Stimulated activated CD4-positive, alpha-beta T cell treated with anti-CD3 and anti-CD28 coated beads, Interleukin-2, amount 100 ng/mL, for 48 hours (primary cell): ENCODE results near the gene LACTB.
"Not testable (repeated sequence)": the region's sequence is repeated elsewhere in the genome, so short reads cannot be mapped to it uniquely, and the experiment has no call there.

ENCODE experiments used
- DNase-seq, 2 donors: peaks; one replicate each; pipeline ENCODE4 v3.0.0-alpha.2; 2020

LACTB gene

GRCh38 chr15:63090472-63090871 is 31.2 kb upstream of the LACTB start:
- DNase-seq, result no peak

- DNase-seq, result no peak
Measured at GRCh38 chr15:63090887-63091286, 30.8 kb upstream of the LACTB start.

- DNase-seq, result no peak
Measured at GRCh38 chr15:63091679-63092446, 29.8 kb upstream of the LACTB start.

- DNase-seq, result peak; percentile 65 to 72
Measured at GRCh38 chr15:63093486-63094205, 28.0 kb upstream of the LACTB start.

- no peak for DNase-seq
Measured at GRCh38 chr15:63094495-63094931, 27.1 kb upstream of the LACTB start.

- DNase-seq, result no peak
Measured at GRCh38 chr15:63096178-63096577, 25.5 kb upstream of the LACTB start.

GRCh38 chr15:63098901-63099300 is 22.8 kb upstream of the LACTB start:
- DNase-seq, result not testable (repeated sequence)

- not testable (repeated sequence) for DNase-seq
Measured at GRCh38 chr15:63099581-63099980, 22.1 kb upstream of the LACTB start.

- DNase-seq, result no peak
Measured at GRCh38 chr15:63103416-63103815, 18.2 kb upstream of the LACTB start.

- DNase-seq, result no peak
Measured at GRCh38 chr15:63104727-63105126, 16.9 kb upstream of the LACTB start.

- DNase-seq, result not testable (repeated sequence)
Measured at GRCh38 chr15:63105354-63105753, 16.3 kb upstream of the LACTB start.

- DNase-seq, result no peak
Measured at GRCh38 chr15:63107895-63108546, 13.6 kb upstream of the LACTB start.

- no peak for DNase-seq
Measured at GRCh38 chr15:63109498-63109897, 12.2 kb upstream of the LACTB start.

GRCh38 chr15:63109920-63110319 is 11.7 kb upstream of the LACTB start:
- no peak for DNase-seq

GRCh38 chr15:63110428-63111026 is 11.1 kb upstream of the LACTB start:
- DNase-seq, result no peak

- no peak for DNase-seq
Measured at GRCh38 chr15:63111481-63111880, 10.2 kb upstream of the LACTB start.

GRCh38 chr15:63112871-63113270 is 8.8 kb upstream of the LACTB start:
- DNase-seq, result no peak

GRCh38 chr15:63114465-63114864 is 7.2 kb upstream of the LACTB start:
- DNase-seq, result no peak

- no peak for DNase-seq
Measured at GRCh38 chr15:63118854-63119253, 2.8 kb upstream of the LACTB start.

- DNase-seq, result peak; percentile 78 to 91
Measured at GRCh38 chr15:63122002-63122875, 578 bp downstream of the LACTB start.

- DNase-seq, result no peak
Measured at GRCh38 chr15:63124506-63124905, 2.8 kb downstream of the LACTB start.

GRCh38 chr15:63126726-63127125 is 5.1 kb downstream of the LACTB start:
- no peak for DNase-seq
